ENCODE results near the gene RCOR1. TPM values are rescaled to one million over a fixed set of nuclear protein-coding genes. Genes with fewer than 3 reads are reported as not detected.
A peak's percentile ranks its signal among the peaks of the same experiment; 100 is the strongest.
"Not testable (repeated sequence)": the region's sequence is repeated elsewhere in the genome, so short reads cannot be mapped to it uniquely, and the experiment has no call there.

The RCOR1 gene
- total RNA-seq, 1 experiment from 2014 or later: 25.4 TPM

GRCh38 chr14:102545461-102546265 lies 46.8 kb upstream of the RCOR1 start:
- Mint-ChIP-seq H3K4me1 (peaks cover 15% of the 10 kb centered on the region), H3K9me3 (no peaks in the 10 kb centered on the region), H3K36me3 (no peaks in the 10 kb centered on the region), H3K4me3 (peak overlapping the region; percentile 74), H3K27ac (peak overlapping the region; percentile 83), H3K27me3 (ENCODE audit: low read depth) (peaks cover 23% of the 10 kb centered on the region)
- TF ChIP-seq ZNF281 (CRISPR knock-in tag; IDR thresholded peaks at IDR 0.05): no peak
- TF ChIP-seq AFF4 (CRISPR knock-in tag; IDR thresholded peaks at IDR 0.05; ENCODE audit: borderline replicate concordance): no peak
- no peak for TF ChIP-seq NFATC4 (CRISPR knock-in tag; IDR thresholded peaks at IDR 0.05)
- no peak for TF ChIP-seq ZMAT4 (CRISPR knock-in tag; IDR thresholded peaks at IDR 0.05)
- 0 out of 2 replicates have a peak, but pooled peaks have one; percentile 8 for TF ChIP-seq ZNF138 (CRISPR knock-in tag; conservative IDR thresholded peaks at IDR 0.05)
- peak; percentile 56 for TF ChIP-seq ZNF423 (CRISPR knock-in tag; IDR thresholded peaks at IDR 0.05)
- no peak for TF ChIP-seq CBFB (CRISPR knock-in tag; IDR thresholded peaks at IDR 0.05; ENCODE audit: low read depth)
- TF ChIP-seq FOXJ3 (CRISPR knock-in tag; IDR thresholded peaks at IDR 0.05; ENCODE audit: borderline replicate concordance): no peak
- no peak for TF ChIP-seq NFYB (CRISPR knock-in tag; conservative IDR thresholded peaks at IDR 0.05; ENCODE audit: low read depth)
- TF ChIP-seq JUN (CRISPR knock-in tag; IDR thresholded peaks at IDR 0.05): no peak
- TF ChIP-seq MYBL2 (CRISPR knock-in tag; IDR thresholded peaks at IDR 0.05): no peak
- no peak for TF ChIP-seq ZNF425 (CRISPR knock-in tag; conservative IDR thresholded peaks at IDR 0.05)
- 0 out of 2 replicates have a peak, but pooled peaks have one; percentile 33 for TF ChIP-seq MAX (CRISPR knock-in tag; IDR thresholded peaks at IDR 0.05)
- DNase-seq (ENCODE audit: low spot score) (peak; percentile 51), ATAC-seq (peak; percentile 56)
- POLR2A ChIA-PET: no interaction called here
- CTCF ChIA-PET: no interaction called here

- TF ChIP-seq ATF1 (CRISPR knock-in tag; IDR thresholded peaks at IDR 0.05): no peak
- TF ChIP-seq IRF1 (CRISPR knock-in tag; IDR thresholded peaks at IDR 0.05): no peak
- no peak for TF ChIP-seq SMAD4 (CRISPR knock-in tag; IDR thresholded peaks at IDR 0.05)
- H3K4me3 Mint-ChIP-seq: no peak overlapping the region
- POLR2A ChIA-PET: no interaction called here
- CTCF ChIA-PET: interaction anchor here (0.6 to 0.7 kb wide), 2 partner anchors 12 to 35 kb away, joined by 3 to 4 read pairs; no protein-coding TSS in a partner anchor
- peaks cover 15% of the 10 kb centered on the region for H3K4me1 Mint-ChIP-seq
- ATAC-seq: no peak
- peaks cover 20% of the 10 kb centered on the region for H3K27me3 Mint-ChIP-seq (ENCODE audit: low read depth)
- H3K9me3 Mint-ChIP-seq: no peaks in the 10 kb centered on the region
- H3K27ac Mint-ChIP-seq: no peak overlapping the region
- no peak for DNase-seq (ENCODE audit: low spot score)
- H3K36me3 Mint-ChIP-seq: no peaks in the 10 kb centered on the region
Measured at GRCh38 chr14:102548616-102549240, 43.7 kb upstream of the RCOR1 start.

- DNase-seq (ENCODE audit: low spot score); H3K27me3 Mint-ChIP-seq (ENCODE audit: low read depth); H3K36me3 Mint-ChIP-seq; H3K27ac Mint-ChIP-seq; H3K9me3 Mint-ChIP-seq; H3K4me1 Mint-ChIP-seq; CTCF ChIA-PET; ATAC-seq; H3K4me3 Mint-ChIP-seq; POLR2A ChIA-PET: not testable (repeated sequence)
Measured at GRCh38 chr14:102550927-102551401, 41.5 kb upstream of the RCOR1 start.
